ENCODE results near the gene CDC20B. TPM values are rescaled to one million over a fixed set of nuclear protein-coding genes. Genes with fewer than 3 reads are reported as not detected.

CDC20B gene
- total RNA-seq, 1 donor: not detected

GRCh38 chr5:55172051-55172899, 702 bp downstream of the CDC20B start:
- Histone ChIP-seq H3K27me3 (ENCODE audit: insufficient read depth, low read length) (peaks cover 39% of the 10 kb centered on the region), H2AFZ (ENCODE audit: low read length) (peak overlapping the region; percentile 82), H3K79me2 (ENCODE audit: insufficient read depth, low read length) (no peaks in the 10 kb centered on the region), H4K20me1 (ENCODE audit: insufficient read depth, low read length) (no peaks in the 10 kb centered on the region), H3K36me3 (ENCODE audit: insufficient read depth, low read length) (no peaks in the 10 kb centered on the region), H3K4me1 (ENCODE audit: insufficient read depth, low read length) (peaks cover 22% of the 10 kb centered on the region), H3K27ac (ENCODE audit: low read depth, low read length) (no peak overlapping the region), H3K4me3 (ENCODE audit: insufficient read depth, low read length) (peak overlapping the region; percentile 75), H3K4me2 (ENCODE audit: insufficient read depth, low read length) (peak overlapping the region; percentile 90), H3K9me3 (ENCODE audit: low read depth, low read length) (no peaks in the 10 kb centered on the region)
- DNase-seq (ENCODE audit: insufficient read length, low spot score, missing footprints): peak; percentile 92
- TF ChIP-seq CTCF (IDR thresholded peaks at IDR 0.05; ENCODE audit: extremely low read depth, low read depth, low read length): peak; percentile 82

GRCh38 chr5:55171471-55171870, 1.5 kb downstream of the CDC20B start:
- no peak for TF ChIP-seq CTCF (IDR thresholded peaks at IDR 0.05; ENCODE audit: extremely low read depth, low read depth, low read length)
- Histone ChIP-seq H3K27ac (ENCODE audit: low read depth, low read length) (no peak overlapping the region), H3K4me3 (ENCODE audit: insufficient read depth, low read length) (no peak overlapping the region), H3K4me1 (ENCODE audit: insufficient read depth, low read length) (peaks cover 20% of the 10 kb centered on the region), H4K20me1 (ENCODE audit: insufficient read depth, low read length) (peaks cover under 1% of the 10 kb centered on the region), H3K27me3 (ENCODE audit: insufficient read depth, low read length) (peaks cover 31% of the 10 kb centered on the region), H2AFZ (ENCODE audit: low read length) (no peak overlapping the region), H3K79me2 (ENCODE audit: insufficient read depth, low read length) (no peaks in the 10 kb centered on the region), H3K4me2 (ENCODE audit: insufficient read depth, low read length) (no peak overlapping the region), H3K36me3 (ENCODE audit: insufficient read depth, low read length) (peaks cover 2% of the 10 kb centered on the region), H3K9me3 (ENCODE audit: low read depth, low read length) (no peaks in the 10 kb centered on the region)
- DNase-seq (ENCODE audit: insufficient read length, low spot score, missing footprints): no peak

GRCh38 chr5:55162666-55163065, 10.3 kb downstream of the CDC20B start:
- H3K36me3 ChIP-seq (ENCODE audit: insufficient read depth, low read length): peaks cover 51% of the 10 kb centered on the region
- no peak for TF ChIP-seq CTCF (IDR thresholded peaks at IDR 0.05; ENCODE audit: extremely low read depth, low read depth, low read length)

GRCh38 chr5:55160493-55161209, 12.3 kb downstream of the CDC20B start:
- Histone ChIP-seq H4K20me1 (ENCODE audit: insufficient read depth, low read length) (peaks cover 34% of the 10 kb centered on the region), H3K4me2 (ENCODE audit: insufficient read depth, low read length) (peak overlapping the region; percentile 83), H3K4me1 (ENCODE audit: insufficient read depth, low read length) (peaks cover 15% of the 10 kb centered on the region), H2AFZ (ENCODE audit: low read length) (peak overlapping the region; percentile 79), H3K27me3 (ENCODE audit: insufficient read depth, low read length) (no peaks in the 10 kb centered on the region), H3K79me2 (ENCODE audit: insufficient read depth, low read length) (peaks cover 34% of the 10 kb centered on the region), H3K9me3 (ENCODE audit: low read depth, low read length) (no peaks in the 10 kb centered on the region), H3K36me3 (ENCODE audit: insufficient read depth, low read length) (peaks cover 41% of the 10 kb centered on the region), H3K4me3 (ENCODE audit: insufficient read depth, low read length) (peak overlapping the region; percentile 83), H3K27ac (ENCODE audit: low read depth, low read length) (peak overlapping the region; percentile 95)
- DNase-seq (ENCODE audit: insufficient read length, low spot score, missing footprints): peak; percentile 88
- no peak for TF ChIP-seq CTCF (IDR thresholded peaks at IDR 0.05; ENCODE audit: extremely low read depth, low read depth, low read length)

More at GRCh38 chr5:55162666-55163065, 10.3 kb downstream of the CDC20B start:
- peak overlapping the region; percentile 14 for H3K27ac ChIP-seq (ENCODE audit: low read depth, low read length)
- H3K4me2 ChIP-seq (ENCODE audit: insufficient read depth, low read length): peak overlapping the region; percentile 83
- no peak overlapping the region for H3K4me3 ChIP-seq (ENCODE audit: insufficient read depth, low read length)
- peaks cover 34% of the 10 kb centered on the region for H3K79me2 ChIP-seq (ENCODE audit: insufficient read depth, low read length)
- H3K9me3 ChIP-seq (ENCODE audit: low read depth, low read length): no peaks in the 10 kb centered on the region
- DNase-seq (ENCODE audit: insufficient read length, low spot score, missing footprints): no peak
- no peak overlapping the region for H2AFZ ChIP-seq (ENCODE audit: low read length)
- H4K20me1 ChIP-seq (ENCODE audit: insufficient read depth, low read length): peaks cover 43% of the 10 kb centered on the region
- no peaks in the 10 kb centered on the region for H3K27me3 ChIP-seq (ENCODE audit: insufficient read depth, low read length)
- peaks cover 15% of the 10 kb centered on the region for H3K4me1 ChIP-seq (ENCODE audit: insufficient read depth, low read length)
